Aorta (tissue), 5 donors: ENCODE data around the gene ZNF322. TPM values are rescaled to one million over a fixed set of nuclear protein-coding genes. Genes with fewer than 3 reads are reported as not detected.
"Not testable (repeated sequence)": the region's sequence is repeated elsewhere in the genome, so short reads cannot be mapped to it uniquely, and the experiment has no call there.

ENCODE experiments used
- ATAC-seq: fragments of 200-7000 bp; cut with Tn5 transposase; one replicate; pipeline ENCODE4 v1.9.1; 2022; ENCODE audit warnings: moderate library complexity; ENCODE audit not compliant: low FRiP score
- DNase-seq, 2 donors: peaks; one replicate each; pipeline ENCODE4 v3.0.0-alpha.2; 2020
- H3K27ac ChIP-seq, 2 donors: one replicate each; pipeline ENCODE4 v1.5.1; 2013; ENCODE audit warnings: low read length in 2 of 2, mild to moderate bottlenecking in 2 of 2, moderate library complexity in 2 of 2, control low read depth in 1 of 2, inconsistent platforms in 1 of 2, low read depth in 1 of 2
- H3K27me3 ChIP-seq, 2 donors: one replicate each; pipeline ENCODE4 v1.6.1; 2013; ENCODE audit warnings: control low read depth in 1 of 2, low read length in 1 of 2, mild to moderate bottlenecking in 1 of 2, moderate library complexity in 1 of 2; ENCODE audit not compliant: insufficient read depth in 2 of 2, control insufficient read depth in 1 of 2
- H3K36me3 ChIP-seq, 2 donors: one replicate each; pipeline ENCODE4 v1.6.1; 2013; ENCODE audit warnings: control low read depth in 1 of 2, low read length in 1 of 2, mild to moderate bottlenecking in 1 of 2; ENCODE audit not compliant: insufficient read depth in 2 of 2, control insufficient read depth in 1 of 2
- H3K4me1 ChIP-seq, 2 donors: one replicate each; pipeline ENCODE4 v1.6.1; 2013; ENCODE audit warnings: low read length in 2 of 2, control low read depth in 1 of 2, mild to moderate bottlenecking in 1 of 2, moderate library complexity in 1 of 2; ENCODE audit not compliant: insufficient read depth in 2 of 2, control insufficient read depth in 1 of 2
- H3K4me3 ChIP-seq, 2 donors: one replicate each; pipeline ENCODE4 v1.5.1; 2013; ENCODE audit warnings: low read length in 2 of 2, control low read depth in 1 of 2, mild to moderate bottlenecking in 1 of 2
- H3K9me3 ChIP-seq: one replicate; pipeline ENCODE4 v1.6.1; 2013; ENCODE audit warnings: mild to moderate bottlenecking, low read length; ENCODE audit not compliant: control insufficient read depth
- WGBS, 2 donors: extraction: QIAGEN DNeasy Blood & Tissue Kit; methylation state at CpG; one replicate each; pipeline ENCODE4 v1.1.7; 2013; 5-methylcytosine and 5-hydroxymethylcytosine counted together
- intact Hi-C, 2 donors: fragments of 100-400 bp; cut with DNase I; formaldehyde crosslinking; loops; one replicate each; pipeline versions ENCODE4 v1.14.2 to v1.15.0; 2022
- long read RNA-seq, 2 donors: library from polyadenylated mRNA; unstranded; transcript quantifications; one replicate each; pipeline ENCODE4 v2.0.0, GENCODE V29; 2020 to 2021
- polyA plus RNA-seq, 2 donors: library from polyadenylated mRNA; stranded (reverse); fragments of 200-250 nt; gene quantifications; one replicate each; pipeline ENCODE4 v1.2.3, GENCODE V29; 2013
- total RNA-seq, 2 donors: library from RNA; stranded (reverse); fragmentation: NEBNext Ultra II Directional; extraction: Animal tissue kit (Norgen Biotek cat#: 25700); gene quantifications; one replicate each; pipeline ENCODE4 v1.2.1, GENCODE V29; 2021
- donor health status: healthy with polysubstance abuse.
- donor health status: Bipolar disorder and iron deficiency.
- donor health status: DM: no; HTN: no; CAD: no.
- donor health status: DM: no; HTN: no; CAD: no.
- donor health status: DM: yes; HTN: yes; CAD: no.

The ZNF322 gene
- total RNA-seq (10 to 100 TPM; 21.8 to 30.3 TPM), polyA plus RNA-seq (10 to 100 TPM in 1 of 2 donors, 1 to 10 TPM in 1; 7.9 to 10.3 TPM)
- long read RNA-seq, donor 1, full-length matches to known transcripts, result 7 of 11 reads
- long read RNA-seq, donor 1, partial matches to known transcripts, result 1 of 11 reads
- long read RNA-seq, donor 1, other reads (novel, unspliced or antisense), result 3 of 11 reads
- long read RNA-seq, donor 2, full-length matches to known transcripts, result 16 of 17 reads
- long read RNA-seq, donor 2, partial matches to known transcripts, result 0 of 17 reads
- long read RNA-seq, donor 2, other reads (novel, unspliced or antisense), result 1 of 17 reads

GRCh38 chr6:26659042-26659999 is at the start of gene ZNF322:
Gene ZNF322 (minus strand): TSS chr6:26659746. CDS start chr6:26638553, 21,193 bp downstream.
- Histone ChIP-seq H3K9me3 (no peaks in the 10 kb centered on the region), H3K4me1 (peaks cover 0 to 6% of the 10 kb centered on the region in 2 donors), H3K36me3 (no peaks in the 10 kb centered on the region), H3K4me3 (peak within 1 kb of the TSS; percentile 61 to 86), H3K27me3 (no peaks in the 10 kb centered on the region), H3K27ac (peak within 1 kb of the TSS; percentile 28 to 76)
- 0 to 4% methylated on average over 48 to 54 of the region's 56 CpGs for WGBS, 2 donors
- ATAC-seq (peak; percentile 100), DNase-seq (peak; percentile 97 to 98)
- intact Hi-C loops, result no loop called here

GRCh38 chr6:26705780-26706179 is 46.2 kb upstream of the ZNF322 start:
- intact Hi-C loops, DNase-seq: not testable (repeated sequence)
- no CpG with 5 or more reads among the region's 4 CpGs for WGBS, 2 donors

GRCh38 chr6:26705352-26705751 is 45.8 kb upstream of the ZNF322 start:
- DNase-seq, H3K27ac ChIP-seq, H3K36me3 ChIP-seq, ATAC-seq, H3K4me1 ChIP-seq, intact Hi-C loops, H3K27me3 ChIP-seq, H3K9me3 ChIP-seq, H3K4me3 ChIP-seq: not testable (repeated sequence)
- WGBS, 2 donors, result no CpG with 5 or more reads among the region's 5 CpGs

More at GRCh38 chr6:26705780-26706179, 46.2 kb upstream of the ZNF322 start:
- H3K36me3 ChIP-seq, ATAC-seq, H3K9me3 ChIP-seq, H3K4me1 ChIP-seq, H3K27me3 ChIP-seq, H3K4me3 ChIP-seq, H3K27ac ChIP-seq: not testable (repeated sequence)

GRCh38 chr6:26701023-26701747 is 41.6 kb upstream of the ZNF322 start:
- ATAC-seq, intact Hi-C loops: not testable (repeated sequence)
- no CpG with 5 or more reads among the region's 17 CpGs for WGBS, 2 donors

GRCh38 chr6:26697496-26697895 is 38.0 kb upstream of the ZNF322 start:
- H3K9me3 ChIP-seq, H3K27ac ChIP-seq, intact Hi-C loops, H3K36me3 ChIP-seq, DNase-seq, H3K4me3 ChIP-seq, H3K27me3 ChIP-seq, H3K4me1 ChIP-seq, ATAC-seq: not testable (repeated sequence)
- WGBS, 2 donors, result no CpG with 5 or more reads among the region's 16 CpGs

More at GRCh38 chr6:26701023-26701747, 41.6 kb upstream of the ZNF322 start:
- H3K27me3 ChIP-seq, H3K4me3 ChIP-seq, H3K36me3 ChIP-seq, H3K27ac ChIP-seq, H3K9me3 ChIP-seq, DNase-seq, H3K4me1 ChIP-seq: not testable (repeated sequence)

GRCh38 chr6:26689324-26689947 is 29.9 kb upstream of the ZNF322 start:
- H3K4me3 ChIP-seq, DNase-seq, intact Hi-C loops, H3K36me3 ChIP-seq, H3K27me3 ChIP-seq, H3K4me1 ChIP-seq, H3K9me3 ChIP-seq, H3K27ac ChIP-seq: not testable (repeated sequence)
- no CpG with 5 or more reads among the region's 43 CpGs for WGBS, 2 donors
- ATAC-seq, result peak; percentile 56

GRCh38 chr6:26682435-26683042 is 23.0 kb upstream of the ZNF322 start:
- H3K27me3 ChIP-seq, DNase-seq, H3K36me3 ChIP-seq, intact Hi-C loops, H3K4me3 ChIP-seq, ATAC-seq, H3K9me3 ChIP-seq, H3K27ac ChIP-seq, H3K4me1 ChIP-seq: not testable (repeated sequence)
- 80% methylated on average over 1 of the region's 5 CpGs; no CpG with 5 or more reads in 1 of the 2 donors for WGBS, 2 donors

GRCh38 chr6:26673287-26673686 is 13.7 kb upstream of the ZNF322 start:
- DNase-seq, ATAC-seq, intact Hi-C loops, H3K27ac ChIP-seq, H3K4me1 ChIP-seq, H3K36me3 ChIP-seq, H3K4me3 ChIP-seq, H3K27me3 ChIP-seq, H3K9me3 ChIP-seq: not testable (repeated sequence)
- no CpG with 5 or more reads among the region's 5 CpGs for WGBS, 2 donors
